ENCODE results near the gene RNF5. TPM values are rescaled to one million over a fixed set of nuclear protein-coding genes. Genes with fewer than 3 reads are reported as not detected.

The RNF5 gene
- total RNA-seq, 2 experiments from 2014 or later = 60.8 to 63.8 TPM

DNA sequence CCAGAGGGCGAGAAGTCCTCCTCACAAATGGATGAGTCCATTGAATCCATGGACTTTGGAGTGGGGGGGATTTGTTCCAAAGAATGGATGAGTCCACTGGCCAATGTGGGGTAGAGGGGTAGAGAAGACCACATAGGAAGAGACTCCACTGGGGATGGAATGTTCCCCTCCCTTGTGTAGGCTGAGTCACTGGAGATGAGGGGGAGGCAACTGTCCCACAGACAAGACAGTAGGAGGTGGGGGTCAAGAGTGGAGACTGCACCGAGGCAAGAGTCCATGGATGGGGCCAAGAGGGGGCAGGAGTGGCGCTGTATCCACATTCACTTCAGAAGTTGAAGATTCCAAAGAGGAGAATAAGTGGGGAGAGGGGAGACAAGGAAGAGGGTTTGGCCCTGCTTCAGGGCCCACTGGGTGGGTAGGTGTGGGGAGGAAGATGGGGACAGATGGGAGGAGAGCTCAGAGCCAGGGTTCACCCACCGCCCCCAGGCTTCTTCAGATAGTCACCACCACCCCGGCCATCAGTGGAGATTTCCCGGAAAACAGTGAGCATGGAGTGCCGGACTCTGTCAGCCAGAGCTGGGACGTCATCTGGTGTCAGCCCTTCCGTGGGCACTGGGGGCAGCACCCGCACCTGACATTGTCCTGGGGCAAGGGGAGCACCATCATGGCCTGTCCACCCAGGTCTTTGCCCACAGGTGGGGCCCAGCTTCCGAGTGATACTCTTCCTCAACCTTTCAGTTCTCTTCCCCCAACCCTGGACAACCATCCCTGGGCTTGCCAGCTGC is 9.2 kb upstream of the RNF5 start:
- Mint-ChIP-seq H3K36me3 (peaks cover 23% of the 10 kb centered on the region), H3K4me1 (ENCODE audit: low read depth) (peaks cover 15% of the 10 kb centered on the region), H3K4me3 (no peak overlapping the region), H3K27ac (no peak overlapping the region), H3K27me3 (no peaks in the 10 kb centered on the region), H3K9me3 (no peaks in the 10 kb centered on the region)
- intact Hi-C loops (cut with micrococcal nuclease) = no loop called here
- CTCF ChIA-PET = interaction anchor here (0.7 kb wide), 1 partner anchor 50 kb away, joined by 3 read pairs; no protein-coding TSS in a partner anchor
- DNase-seq = no peak
- POLR2A ChIA-PET = no interaction called here

DNA sequence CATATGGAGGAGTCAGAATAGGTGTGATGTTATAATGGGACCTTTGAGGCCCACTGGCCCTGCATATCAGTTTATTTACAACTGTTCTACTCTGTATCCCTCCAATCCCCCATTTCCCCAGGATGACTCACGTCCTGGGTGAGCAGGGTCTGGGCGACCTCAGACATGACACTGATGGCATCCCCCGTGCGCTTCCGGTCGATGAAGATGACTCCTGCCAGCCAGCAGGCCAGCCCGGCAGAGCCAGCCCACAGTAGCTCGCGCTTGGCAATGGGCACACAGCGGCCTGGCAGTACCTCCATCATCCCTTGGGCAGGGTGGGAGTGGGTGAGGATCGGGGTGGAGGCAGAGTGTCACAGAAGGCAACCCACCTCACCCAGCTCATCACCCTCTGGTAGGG is 7.9 kb upstream of the RNF5 start:
- ChIA-PET POLR2A (no interaction called here), CTCF (no interaction called here)
- Mint-ChIP-seq H3K27ac (no peak overlapping the region), H3K9me3 (no peaks in the 10 kb centered on the region), H3K4me1 (ENCODE audit: low read depth) (peaks cover 26% of the 10 kb centered on the region), H3K27me3 (no peaks in the 10 kb centered on the region), H3K4me3 (no peak overlapping the region), H3K36me3 (peaks cover 20% of the 10 kb centered on the region)
- intact Hi-C loops (cut with micrococcal nuclease) = loop anchor here (10.0 kb wide), 1 partner anchor 195 kb away; the partner anchor contains the start of gene DXO
- no peak for DNase-seq

DNA sequence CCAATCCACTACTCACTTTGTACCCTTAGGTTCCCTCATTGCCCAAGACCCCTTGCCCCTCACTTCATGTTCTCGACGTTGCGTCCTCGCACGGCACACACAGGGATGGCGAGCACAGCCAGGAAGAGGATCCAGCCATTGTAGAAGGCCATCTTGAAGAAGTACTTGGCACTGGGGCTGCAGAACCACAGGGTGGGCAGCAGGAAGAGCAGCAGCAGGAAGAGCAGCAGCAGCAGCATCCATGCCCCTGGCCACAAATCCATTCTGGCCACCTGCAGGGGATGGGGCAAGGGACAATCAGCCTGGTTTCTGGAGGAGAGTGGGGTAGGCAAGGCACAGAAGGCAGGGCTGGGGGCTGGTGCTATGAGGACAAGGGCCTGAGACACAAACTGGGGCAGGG is 7.0 kb upstream of the RNF5 start:
- DNase-seq = no peak
- Mint-ChIP-seq H3K27me3 (no peaks in the 10 kb centered on the region), H3K4me1 (ENCODE audit: low read depth) (peaks cover 28% of the 10 kb centered on the region), H3K9me3 (no peaks in the 10 kb centered on the region), H3K36me3 (peaks cover 20% of the 10 kb centered on the region), H3K27ac (no peak overlapping the region), H3K4me3 (no peak overlapping the region)
- CTCF ChIA-PET = interaction anchor here (1.4 kb wide), 1 partner anchor 53 kb away, joined by 4 read pairs; no protein-coding TSS in a partner anchor
- intact Hi-C loops (cut with micrococcal nuclease) = loop anchor here (10.0 kb wide), 1 partner anchor 196 kb away; the partner anchor contains the start of gene DXO
- POLR2A ChIA-PET = no interaction called here

DNA sequence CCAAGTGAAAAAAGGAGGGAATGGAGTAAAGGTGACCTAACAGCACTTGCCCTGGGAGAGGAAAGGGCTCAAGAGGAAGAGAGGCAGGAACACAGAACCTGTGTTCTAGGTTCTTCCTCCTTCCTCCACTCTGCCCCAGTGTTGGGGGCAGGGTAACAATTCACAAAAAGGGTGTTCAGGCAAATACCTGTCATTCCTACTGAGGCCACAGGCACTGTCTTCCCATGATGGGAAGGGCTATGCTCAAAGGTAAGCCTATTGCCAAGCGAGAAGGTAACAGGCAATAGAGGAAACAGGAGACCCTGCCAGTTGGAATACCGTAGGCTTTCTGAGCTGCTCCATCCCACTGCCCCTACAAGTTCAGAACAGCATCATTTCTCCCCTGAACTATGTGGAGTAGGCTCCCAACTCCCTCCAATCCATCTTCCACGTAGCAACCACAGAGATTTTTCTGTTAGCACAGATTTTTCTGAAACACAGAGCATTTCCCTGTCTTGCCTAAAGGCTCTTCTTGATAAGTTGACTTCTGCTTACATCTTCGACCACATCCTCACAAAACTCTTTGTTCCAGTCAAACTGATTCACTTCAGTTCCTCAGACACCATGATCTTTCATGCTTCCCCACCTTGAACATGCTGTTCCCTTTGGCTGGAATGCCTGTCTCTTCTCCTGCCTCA is 5.0 kb upstream of the RNF5 start:
- intact Hi-C loops (cut with micrococcal nuclease) = loop anchor here (10.0 kb wide), 1 partner anchor 198 kb away; the partner anchor contains the start of gene DXO

DNA sequence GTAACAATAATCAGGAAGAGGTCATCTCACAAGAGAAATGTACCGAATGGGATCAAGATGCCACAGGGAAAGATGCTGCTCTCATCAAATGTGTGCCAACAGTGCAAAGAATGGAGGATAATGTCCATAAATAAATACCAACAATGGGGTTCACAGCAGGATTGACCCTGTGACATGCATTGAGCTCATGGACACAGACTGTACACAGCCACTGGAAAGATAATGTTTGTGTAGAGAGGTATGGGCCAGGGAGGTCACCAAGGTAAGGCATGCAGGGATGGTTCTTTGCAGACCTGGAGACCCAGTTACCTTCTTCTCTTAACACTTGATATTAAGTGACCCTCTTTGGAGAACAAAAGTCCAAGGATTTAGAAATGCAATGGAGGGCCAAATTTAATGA is 3.8 kb upstream of the RNF5 start:
- Mint-ChIP-seq H3K4me1 (ENCODE audit: low read depth) (peaks cover 46% of the 10 kb centered on the region), H3K27ac (no peak overlapping the region), H3K9me3 (no peaks in the 10 kb centered on the region), H3K27me3 (no peaks in the 10 kb centered on the region), H3K36me3 (peaks cover 11% of the 10 kb centered on the region), H3K4me3 (peak overlapping the region; percentile 3)
- CTCF ChIA-PET = no interaction called here
- POLR2A ChIA-PET = no interaction called here
- intact Hi-C loops (cut with micrococcal nuclease) = loop anchor here (10.0 kb wide), 1 partner anchor 200 kb away; the partner anchor contains the start of gene DXO
- no peak for DNase-seq

More for the DNA sequence above, 5.0 kb upstream of the RNF5 start:
- no peak overlapping the region for H3K4me3 Mint-ChIP-seq
- H3K27me3 Mint-ChIP-seq = no peaks in the 10 kb centered on the region
- DNase-seq = no peak
- H3K4me1 Mint-ChIP-seq (ENCODE audit: low read depth) = peaks cover 38% of the 10 kb centered on the region
- ChIA-PET CTCF (interaction anchor here (1.2 kb wide), 1 partner anchor 54 kb away, joined by 3 read pairs; no protein-coding TSS in a partner anchor), POLR2A (no interaction called here)
- no peak overlapping the region for H3K27ac Mint-ChIP-seq
- no peaks in the 10 kb centered on the region for H3K9me3 Mint-ChIP-seq
- H3K36me3 Mint-ChIP-seq = peaks cover 15% of the 10 kb centered on the region

DNA sequence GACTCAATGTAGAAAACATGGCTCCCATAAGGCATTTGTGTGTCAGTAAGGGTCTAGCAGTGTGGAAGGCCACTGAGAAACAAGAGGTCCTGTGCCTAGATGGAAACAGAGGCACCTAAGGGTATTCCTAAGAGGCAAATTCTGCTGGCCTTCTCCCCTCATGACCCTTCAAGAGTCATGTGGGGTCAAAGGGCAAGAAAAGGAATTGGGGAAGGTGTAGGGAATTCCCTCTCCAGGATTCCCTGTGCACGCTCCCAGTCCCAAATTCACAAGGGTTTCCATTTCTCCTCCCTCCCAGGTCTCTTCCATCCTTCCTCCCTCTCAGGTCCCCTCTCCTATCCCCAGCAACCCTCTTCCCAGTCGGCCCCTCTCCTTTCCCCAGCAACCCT is 2.9 kb upstream of the RNF5 start:
- DNase-seq = no peak
- H3K27me3 Mint-ChIP-seq = no peaks in the 10 kb centered on the region
- ChIA-PET POLR2A (no interaction called here), CTCF (no interaction called here)
- H3K36me3 Mint-ChIP-seq = peaks cover 9% of the 10 kb centered on the region
- no peaks in the 10 kb centered on the region for H3K9me3 Mint-ChIP-seq
- H3K4me1 Mint-ChIP-seq (ENCODE audit: low read depth) = peaks cover 54% of the 10 kb centered on the region
- intact Hi-C loops (cut with micrococcal nuclease) = loop anchor here (5.0 to 10.0 kb wide), 2 partner anchors 201 to 797 kb away; partner anchors contain the start of gene DXO
- peak overlapping the region; percentile 69 for H3K27ac Mint-ChIP-seq
- peak overlapping the region; percentile 85 for H3K4me3 Mint-ChIP-seq

DNA sequence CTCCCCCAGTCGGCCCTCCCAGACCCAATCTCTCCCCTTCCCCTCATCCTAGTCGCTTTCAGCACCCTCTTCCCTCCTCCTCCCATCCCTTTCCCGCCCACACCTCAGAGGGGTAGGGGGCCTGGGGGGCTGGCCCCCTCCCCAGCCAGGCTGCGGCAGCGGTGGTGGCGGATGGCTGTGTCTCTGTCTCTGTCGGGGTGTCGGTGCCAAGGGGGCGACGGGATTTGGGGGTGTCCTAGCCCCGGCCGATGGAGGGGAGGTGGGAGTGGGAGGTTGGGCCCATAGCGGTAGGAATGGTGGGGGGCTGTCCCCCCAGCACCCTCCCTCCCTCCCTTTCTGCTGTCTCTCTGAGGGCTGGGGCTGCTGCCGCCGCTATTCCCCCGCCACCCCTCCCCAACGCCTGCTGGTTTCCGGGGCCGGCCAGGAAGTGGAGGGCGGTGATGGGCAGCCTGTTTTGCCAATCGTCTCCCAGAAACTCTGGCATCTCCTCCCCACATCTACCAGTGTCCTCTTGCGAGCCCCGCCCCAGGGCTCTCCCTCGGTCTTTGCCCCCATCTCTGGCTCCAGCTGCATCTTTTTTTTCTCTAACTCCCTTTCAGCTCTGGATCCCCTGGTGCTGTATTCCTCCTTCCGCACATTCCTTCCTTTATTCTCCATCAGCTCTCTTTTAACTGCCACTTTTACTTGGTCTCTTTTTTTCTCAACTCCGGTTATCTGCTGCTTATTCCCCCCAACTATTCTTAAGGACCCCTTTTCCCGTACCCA is 2.3 kb upstream of the RNF5 start, which contains the start of gene AGPAT1:
Gene AGPAT1 (minus strand): TSS at position 374 of the 765 bp plus-strand sequence. CDS start 4,588 bp downstream, outside the sequence.
- ChIA-PET POLR2A (interaction anchor here (0.7 to 4.9 kb wide), 3 partner anchors 13 to 21 kb away, joined by 3 to 57 read pairs (median 4); partner anchors contain the start of genes GPSM3 and PBX2), CTCF (interaction anchor here (0.7 to 1.3 kb wide), 2 partner anchors 20 to 47 kb away, joined by 3 to 5 read pairs; no protein-coding TSS in a partner anchor)
- Mint-ChIP-seq H3K4me1 (ENCODE audit: low read depth) (peaks cover 60% of the 10 kb centered on the region), H3K4me3 (peak within 1 kb of the TSS; percentile 85), H3K36me3 (peaks cover 12% of the 10 kb centered on the region), H3K9me3 (no peaks in the 10 kb centered on the region), H3K27me3 (no peaks in the 10 kb centered on the region), H3K27ac (peak within 1 kb of the TSS; percentile 96)
- intact Hi-C loops (cut with micrococcal nuclease) = loop anchor here (5.0 to 10.0 kb wide), 2 partner anchors 201 to 796 kb away; partner anchors contain the start of gene DXO
- DNase-seq = peak; percentile 99

DNA sequence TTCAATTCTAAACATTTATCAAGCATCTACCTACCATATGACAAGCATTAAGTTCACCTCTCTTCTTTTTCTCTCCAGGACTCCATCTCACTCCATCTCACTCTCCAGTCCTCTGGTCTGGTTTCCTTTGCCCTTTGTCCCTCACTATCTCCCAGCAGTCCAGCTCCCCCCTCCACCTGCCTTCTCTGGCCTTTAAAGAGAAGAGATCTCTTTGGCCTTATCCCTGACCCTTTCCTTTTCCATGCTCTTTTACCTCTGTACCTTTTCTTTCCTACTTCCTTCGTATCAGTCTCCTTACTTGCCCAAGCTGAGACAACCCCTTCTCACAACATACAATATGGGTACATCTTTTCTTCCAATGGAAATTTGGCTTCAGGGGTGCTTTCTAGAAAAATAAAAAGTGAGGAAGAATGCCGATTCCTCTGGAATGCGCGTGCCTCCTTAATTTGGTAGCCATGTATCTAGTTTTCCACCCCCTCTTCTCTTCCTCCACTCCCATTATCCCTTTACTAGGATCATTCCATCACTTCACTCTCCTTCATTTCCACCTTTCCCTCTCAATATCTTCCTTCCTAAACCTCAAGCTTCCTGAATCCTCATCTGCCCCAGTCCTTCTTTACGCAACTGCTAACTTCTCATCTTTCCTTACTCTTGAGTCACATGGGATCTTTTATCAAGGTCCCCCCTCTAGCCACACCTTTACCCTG is 1.6 kb upstream of the RNF5 start:
- CTCF ChIA-PET = interaction anchor here (0.7 to 1.3 kb wide), 2 partner anchors 19 to 48 kb away, joined by 3 to 5 read pairs; no protein-coding TSS in a partner anchor
- intact Hi-C loops (cut with micrococcal nuclease) = loop anchor here (5.0 to 10.0 kb wide), 2 partner anchors 202 to 796 kb away; partner anchors contain the start of gene DXO

DNA sequence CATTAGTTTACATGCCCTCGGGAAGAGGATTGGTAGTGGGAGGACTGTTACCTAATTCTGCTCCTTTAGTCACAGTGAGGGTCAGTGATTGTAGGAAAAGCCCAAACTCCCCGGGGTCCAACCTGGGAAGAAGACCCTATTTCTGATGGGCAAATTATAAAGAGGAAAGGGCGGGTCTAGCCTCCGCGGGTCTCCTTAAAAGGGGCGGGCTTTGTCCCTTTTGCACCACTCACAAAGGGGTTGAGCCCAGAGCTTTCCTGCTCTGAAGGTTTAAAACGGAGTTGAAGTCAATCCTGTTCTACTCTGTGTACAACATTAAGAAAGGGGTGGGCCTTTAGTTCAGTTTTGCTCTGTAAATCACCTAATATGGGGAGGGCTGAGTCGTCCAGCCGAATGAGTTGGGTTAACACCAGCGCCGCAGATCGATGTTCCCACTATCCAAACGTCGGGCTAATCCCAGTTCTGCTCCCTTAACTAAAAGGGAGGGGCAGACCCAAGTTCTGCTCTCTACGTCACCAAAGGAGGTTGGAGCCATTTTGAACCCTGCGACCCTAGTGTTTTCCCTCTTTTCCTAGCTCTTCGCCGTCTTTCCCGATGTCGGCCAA is 920 bp upstream of the RNF5 start:
- ChIA-PET POLR2A (interaction anchor here (0.6 to 4.9 kb wide), 4 partner anchors 12 to 668 kb away, joined by 3 to 57 read pairs (median 4); partner anchors contain the start of genes GPSM3 and PBX2), CTCF (interaction anchor here (1.4 kb wide), 1 partner anchor 18 kb away, joined by 7 read pairs; no protein-coding TSS in a partner anchor)
- Mint-ChIP-seq H3K4me1 (ENCODE audit: low read depth) (peaks cover 65% of the 10 kb centered on the region), H3K4me3 (peak overlapping the region; percentile 85), H3K9me3 (no peaks in the 10 kb centered on the region), H3K27me3 (no peaks in the 10 kb centered on the region), H3K27ac (peak overlapping the region; percentile 96), H3K36me3 (peaks cover 19% of the 10 kb centered on the region)
- intact Hi-C loops (cut with micrococcal nuclease) = loop anchor here (5.0 to 10.0 kb wide), 2 partner anchors 202 to 795 kb away; partner anchors contain the start of gene DXO
- no peak for DNase-seq

More for the DNA sequence above, 1.6 kb upstream of the RNF5 start:
- peaks cover 65% of the 10 kb centered on the region for H3K4me1 Mint-ChIP-seq (ENCODE audit: low read depth)
- H3K27me3 Mint-ChIP-seq = no peaks in the 10 kb centered on the region
- H3K9me3 Mint-ChIP-seq = no peaks in the 10 kb centered on the region
- H3K27ac Mint-ChIP-seq = peak overlapping the region; percentile 96
- H3K4me3 Mint-ChIP-seq = peak overlapping the region; percentile 85
- peaks cover 16% of the 10 kb centered on the region for H3K36me3 Mint-ChIP-seq
- no peak for DNase-seq
- POLR2A ChIA-PET = interaction anchor here (0.7 to 4.9 kb wide), 4 partner anchors 13 to 668 kb away, joined by 3 to 57 read pairs (median 4); partner anchors contain the start of genes GPSM3 and PBX2

Measured in activated CD4-positive, alpha-beta memory T cell treated with anti-CD3 and anti-CD28 coated beads for 36 hours (primary cell).